GM12872 (cell line): ENCODE measurements around the gene CIITA.
A peak's percentile ranks its signal among the peaks of the same experiment; 100 is the strongest.

Experiments used
- TF ChIP-seq, protein P1 (sequence below): IDR thresholded peaks from 3 replicates; pipeline ENCODE4 v1.5.1; 2011; ENCODE audit warnings: low read depth, mild to moderate bottlenecking, low read length, moderate library complexity; ENCODE audit not compliant: insufficient read depth

CIITA gene

DNA sequence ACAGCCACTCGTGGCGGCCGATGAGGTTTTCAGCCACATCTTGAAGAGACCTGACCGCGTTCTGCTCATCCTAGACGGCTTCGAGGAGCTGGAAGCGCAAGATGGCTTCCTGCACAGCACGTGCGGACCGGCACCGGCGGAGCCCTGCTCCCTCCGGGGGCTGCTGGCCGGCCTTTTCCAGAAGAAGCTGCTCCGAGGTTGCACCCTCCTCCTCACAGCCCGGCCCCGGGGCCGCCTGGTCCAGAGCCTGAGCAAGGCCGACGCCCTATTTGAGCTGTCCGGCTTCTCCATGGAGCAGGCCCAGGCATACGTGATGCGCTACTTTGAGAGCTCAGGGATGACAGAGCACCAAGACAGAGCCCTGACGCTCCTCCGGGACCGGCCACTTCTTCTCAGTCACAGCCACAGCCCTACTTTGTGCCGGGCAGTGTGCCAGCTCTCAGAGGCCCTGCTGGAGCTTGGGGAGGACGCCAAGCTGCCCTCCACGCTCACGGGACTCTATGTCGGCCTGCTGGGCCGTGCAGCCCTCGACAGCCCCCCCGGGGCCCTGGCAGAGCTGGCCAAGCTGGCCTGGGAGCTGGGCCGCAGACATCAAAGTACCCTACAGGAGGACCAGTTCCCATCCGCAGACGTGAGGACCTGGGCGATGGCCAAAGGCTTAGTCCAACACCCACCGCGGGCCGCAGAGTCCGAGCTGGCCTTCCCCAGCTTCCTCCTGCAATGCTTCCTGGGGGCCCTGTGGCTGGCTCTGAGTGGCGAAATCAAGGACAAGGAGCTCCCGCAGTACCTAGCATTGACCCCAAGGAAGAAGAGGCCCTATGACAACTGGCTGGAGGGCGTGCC lies 30.1 kb downstream of the CIITA start:
- TF ChIP-seq, protein P1, sequence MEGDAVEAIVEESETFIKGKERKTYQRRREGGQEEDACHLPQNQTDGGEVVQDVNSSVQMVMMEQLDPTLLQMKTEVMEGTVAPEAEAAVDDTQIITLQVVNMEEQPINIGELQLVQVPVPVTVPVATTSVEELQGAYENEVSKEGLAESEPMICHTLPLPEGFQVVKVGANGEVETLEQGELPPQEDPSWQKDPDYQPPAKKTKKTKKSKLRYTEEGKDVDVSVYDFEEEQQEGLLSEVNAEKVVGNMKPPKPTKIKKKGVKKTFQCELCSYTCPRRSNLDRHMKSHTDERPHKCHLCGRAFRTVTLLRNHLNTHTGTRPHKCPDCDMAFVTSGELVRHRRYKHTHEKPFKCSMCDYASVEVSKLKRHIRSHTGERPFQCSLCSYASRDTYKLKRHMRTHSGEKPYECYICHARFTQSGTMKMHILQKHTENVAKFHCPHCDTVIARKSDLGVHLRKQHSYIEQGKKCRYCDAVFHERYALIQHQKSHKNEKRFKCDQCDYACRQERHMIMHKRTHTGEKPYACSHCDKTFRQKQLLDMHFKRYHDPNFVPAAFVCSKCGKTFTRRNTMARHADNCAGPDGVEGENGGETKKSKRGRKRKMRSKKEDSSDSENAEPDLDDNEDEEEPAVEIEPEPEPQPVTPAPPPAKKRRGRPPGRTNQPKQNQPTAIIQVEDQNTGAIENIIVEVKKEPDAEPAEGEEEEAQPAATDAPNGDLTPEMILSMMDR = no peak

DNA sequence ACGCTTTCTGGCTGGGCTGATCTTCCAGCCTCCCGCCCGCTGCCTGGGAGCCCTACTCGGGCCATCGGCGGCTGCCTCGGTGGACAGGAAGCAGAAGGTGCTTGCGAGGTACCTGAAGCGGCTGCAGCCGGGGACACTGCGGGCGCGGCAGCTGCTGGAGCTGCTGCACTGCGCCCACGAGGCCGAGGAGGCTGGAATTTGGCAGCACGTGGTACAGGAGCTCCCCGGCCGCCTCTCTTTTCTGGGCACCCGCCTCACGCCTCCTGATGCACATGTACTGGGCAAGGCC lies 30.7 kb downstream of the CIITA start:
- TF ChIP-seq, protein P1 = no peak

- TF ChIP-seq, protein P1 = no peak
Measured at GRCh38 chr16:10911267-10911666, 34.3 kb downstream of the CIITA start.

DNA sequence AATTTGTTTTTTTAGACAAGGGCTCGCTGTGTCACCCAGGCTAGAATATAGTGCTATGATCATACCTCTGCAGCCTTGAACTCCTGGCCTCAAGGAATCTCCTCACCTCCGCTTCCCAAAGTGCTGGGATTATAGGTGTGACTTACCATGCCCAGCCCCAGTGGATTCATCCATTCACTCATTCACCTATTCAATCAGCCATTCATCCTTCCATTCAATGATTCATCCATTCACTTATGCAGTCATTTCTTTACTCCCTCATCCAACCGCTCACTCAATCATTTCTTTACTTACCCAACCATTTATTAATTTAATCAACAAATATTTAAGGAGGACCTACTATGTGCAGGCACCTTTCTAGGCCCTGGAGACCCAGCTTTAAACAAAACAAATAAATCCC lies 39.5 kb downstream of the CIITA start:
- TF ChIP-seq, protein P1 = no peak

GRCh38 chr16:10918294-10919002 lies 41.4 kb downstream of the CIITA start:
- TF ChIP-seq, protein P1 = peak; percentile 100

- TF ChIP-seq, protein P1 = no peak
Measured at GRCh38 chr16:10919003-10919351, 42.0 kb downstream of the CIITA start.

GRCh38 chr16:10920726-10921427 lies 43.9 kb downstream of the CIITA start:
- TF ChIP-seq, protein P1 = no peak
